HG03457 (cell line): ENCODE results near the gene RAPGEFL1.
"Not testable (repeated sequence)": the region's sequence is repeated elsewhere in the genome, so short reads cannot be mapped to it uniquely, and the experiment has no call there.

ENCODE experiments used
- ATAC-seq: cut with Tn5 transposase; IDR thresholded peaks from one replicate; pipeline ENCODE4 v1.9.1; 2021; ENCODE audit warnings: moderate number of reproducible peaks; ENCODE audit not compliant: unreplicated experiment

The RAPGEFL1 gene

GRCh38 chr17:40173091-40173777 lies 4.0 kb upstream of the RAPGEFL1 start:
- no peak for ATAC-seq

GRCh38 chr17:40173778-40174135 lies 3.5 kb upstream of the RAPGEFL1 start:
- ATAC-seq: no peak

DNA sequence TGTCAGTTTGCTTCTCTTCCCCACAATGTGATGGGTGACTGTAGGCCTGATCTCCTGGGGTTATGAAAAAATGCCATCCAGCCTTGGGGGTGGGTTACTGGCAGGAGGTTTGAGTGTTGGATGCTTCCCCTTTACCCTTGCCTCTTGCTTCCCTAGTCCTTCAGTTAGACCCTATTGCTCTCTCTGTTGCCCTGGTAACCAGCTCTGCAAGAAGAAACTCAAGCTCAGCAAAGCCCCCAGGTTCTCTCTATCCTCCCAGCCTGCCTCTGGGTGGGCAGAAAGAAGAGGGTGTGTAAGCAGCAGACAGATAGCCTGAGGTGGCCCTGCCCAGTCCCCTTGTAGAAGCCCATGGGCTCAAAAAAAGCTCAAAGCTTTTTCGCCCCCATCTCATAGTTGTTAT lies 2.8 kb upstream of the RAPGEFL1 start:
- ATAC-seq: no peak

DNA sequence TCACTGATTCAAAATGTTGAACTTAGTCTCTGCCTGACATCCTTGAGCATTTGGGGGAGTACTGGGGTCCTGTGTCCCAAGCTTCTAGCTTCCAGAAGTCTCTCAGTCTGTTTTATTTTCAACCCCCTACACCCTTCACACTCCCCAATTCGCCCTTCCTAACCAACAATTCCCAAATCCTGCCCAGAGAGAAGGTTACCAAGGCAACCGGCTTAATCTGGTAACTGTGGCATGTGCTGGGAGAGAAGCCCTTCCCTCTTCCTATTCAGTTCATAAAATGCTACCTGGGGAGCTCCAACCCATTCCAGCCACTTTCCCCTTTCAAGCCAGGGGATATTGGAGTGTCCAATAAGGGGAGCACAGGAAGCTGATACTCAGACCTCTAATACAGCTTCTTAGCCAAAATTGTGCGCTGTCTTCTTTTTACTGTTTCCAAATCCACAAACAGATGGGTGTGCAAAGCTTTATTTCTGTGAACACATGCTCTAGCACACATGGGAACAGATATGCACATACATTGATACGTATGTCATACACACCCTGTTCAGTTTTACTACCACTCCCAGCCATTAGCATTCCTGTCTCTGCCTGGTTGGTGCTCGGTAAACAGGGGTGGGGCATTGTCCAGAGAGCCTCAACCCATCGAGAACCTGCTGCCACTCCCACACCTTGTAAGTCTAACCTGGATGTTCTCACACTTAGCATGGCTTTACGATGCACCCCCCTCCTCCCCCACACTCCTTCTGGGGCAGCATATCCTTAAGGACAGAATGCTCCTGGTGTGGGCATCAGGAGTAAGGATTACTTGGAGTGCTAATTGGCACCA lies 1.1 kb upstream of the RAPGEFL1 start:
- no peak for ATAC-seq

DNA sequence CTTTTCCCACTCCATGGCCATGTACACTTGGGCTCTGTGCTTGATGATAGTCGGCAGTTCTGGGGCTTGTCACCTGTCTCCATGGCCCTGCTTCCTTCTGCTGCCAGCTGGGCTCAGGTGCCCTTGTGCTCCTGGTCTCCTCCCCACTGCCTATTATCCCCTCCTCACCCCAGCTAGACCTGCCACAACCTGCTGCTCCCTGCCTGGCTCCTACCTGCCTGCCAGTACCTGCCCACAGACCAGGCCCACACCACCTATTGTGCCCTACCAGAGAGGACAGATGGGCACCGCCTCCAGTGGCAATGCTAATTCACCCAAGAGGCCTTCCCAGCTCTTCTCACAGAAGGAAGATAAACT lies 538 bp upstream of the RAPGEFL1 start:
- no peak for ATAC-seq

GRCh38 chr17:40178021-40178601 lies 841 bp downstream of the RAPGEFL1 start:
- no peak for ATAC-seq

GRCh38 chr17:40178660-40179059 lies 1.4 kb downstream of the RAPGEFL1 start:
- no peak for ATAC-seq

DNA sequence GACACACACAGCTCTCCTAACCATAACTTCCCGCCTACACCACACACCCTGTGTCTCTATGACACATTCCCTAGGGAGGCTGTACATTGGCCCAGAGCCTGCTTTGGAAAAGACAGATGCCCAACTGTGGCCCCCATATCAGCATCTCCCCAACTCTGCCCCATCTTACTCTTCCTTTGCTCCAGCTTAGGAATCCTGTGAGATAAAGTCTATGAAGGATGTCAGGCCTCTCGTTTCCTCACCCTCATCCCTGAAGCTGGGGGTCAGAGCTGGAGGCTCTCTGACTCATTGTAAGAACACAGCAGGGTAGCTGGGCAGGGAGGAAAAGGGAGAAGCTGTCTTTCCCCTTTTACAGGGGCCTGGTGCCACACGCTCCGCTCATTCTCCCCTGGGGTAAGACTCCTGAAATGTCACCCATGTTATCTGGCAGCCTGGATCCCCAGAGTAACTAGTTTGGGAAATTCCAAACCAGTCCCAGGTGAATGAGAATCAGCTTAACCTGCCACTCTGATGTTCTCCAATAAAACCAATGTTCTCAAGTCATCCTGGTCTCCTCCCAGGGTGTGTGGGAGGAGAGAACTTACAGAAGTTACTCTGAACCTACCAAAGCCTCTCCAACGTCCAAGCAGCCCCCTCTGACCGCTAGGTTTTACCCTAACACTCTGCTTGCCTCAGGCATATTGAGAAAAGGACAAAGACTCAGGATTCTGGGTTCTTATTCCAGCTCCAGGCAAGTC lies 2.8 kb downstream of the RAPGEFL1 start:
- ATAC-seq: no peak

- ATAC-seq: no peak
Measured at GRCh38 chr17:40180694-40181093, 3.4 kb downstream of the RAPGEFL1 start.

DNA sequence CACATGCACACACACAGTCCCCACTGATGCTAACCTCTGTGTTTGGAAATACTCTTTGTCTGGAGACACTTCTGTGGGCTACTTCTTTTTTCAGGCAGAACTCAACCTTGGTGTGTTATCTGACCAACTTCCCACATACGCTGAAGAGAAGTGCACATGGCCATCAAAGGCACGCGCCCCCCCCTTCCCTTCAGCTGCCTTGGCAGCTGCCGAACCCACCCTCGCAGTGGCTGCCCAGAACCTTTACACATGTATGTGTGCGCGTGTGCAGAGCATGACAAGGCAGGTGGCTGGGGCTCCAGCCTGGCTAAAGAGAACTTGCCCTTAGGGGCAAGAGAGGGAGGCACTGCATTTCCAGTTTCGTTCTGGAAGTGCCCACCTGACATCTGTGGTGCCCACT lies 3.9 kb downstream of the RAPGEFL1 start:
- ATAC-seq: no peak

- ATAC-seq: no peak
Measured at GRCh38 chr17:40182606-40183005, 5.3 kb downstream of the RAPGEFL1 start.

- no peak for ATAC-seq
Measured at GRCh38 chr17:40187238-40187637, 10.0 kb downstream of the RAPGEFL1 start.

DNA sequence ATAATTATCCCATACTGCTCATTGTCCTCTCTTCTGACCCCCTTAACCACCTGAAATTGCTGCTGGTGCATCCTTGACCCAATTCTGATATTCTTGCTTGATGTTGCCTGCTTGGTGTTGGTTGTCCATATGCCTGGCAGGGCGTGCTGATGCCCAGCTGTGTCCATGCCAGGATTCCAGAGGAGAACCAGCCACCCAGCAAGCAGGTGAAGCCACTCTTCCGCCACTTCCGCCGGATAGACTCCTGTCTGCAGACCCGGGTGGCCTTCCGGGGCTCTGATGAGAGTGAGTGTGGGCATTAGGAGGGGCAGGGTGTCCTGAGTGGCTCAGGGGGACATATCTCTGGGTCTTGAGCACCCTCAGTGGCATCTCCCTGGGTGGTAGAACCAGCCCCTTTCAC lies 11.4 kb downstream of the RAPGEFL1 start:
- ATAC-seq: no peak

DNA sequence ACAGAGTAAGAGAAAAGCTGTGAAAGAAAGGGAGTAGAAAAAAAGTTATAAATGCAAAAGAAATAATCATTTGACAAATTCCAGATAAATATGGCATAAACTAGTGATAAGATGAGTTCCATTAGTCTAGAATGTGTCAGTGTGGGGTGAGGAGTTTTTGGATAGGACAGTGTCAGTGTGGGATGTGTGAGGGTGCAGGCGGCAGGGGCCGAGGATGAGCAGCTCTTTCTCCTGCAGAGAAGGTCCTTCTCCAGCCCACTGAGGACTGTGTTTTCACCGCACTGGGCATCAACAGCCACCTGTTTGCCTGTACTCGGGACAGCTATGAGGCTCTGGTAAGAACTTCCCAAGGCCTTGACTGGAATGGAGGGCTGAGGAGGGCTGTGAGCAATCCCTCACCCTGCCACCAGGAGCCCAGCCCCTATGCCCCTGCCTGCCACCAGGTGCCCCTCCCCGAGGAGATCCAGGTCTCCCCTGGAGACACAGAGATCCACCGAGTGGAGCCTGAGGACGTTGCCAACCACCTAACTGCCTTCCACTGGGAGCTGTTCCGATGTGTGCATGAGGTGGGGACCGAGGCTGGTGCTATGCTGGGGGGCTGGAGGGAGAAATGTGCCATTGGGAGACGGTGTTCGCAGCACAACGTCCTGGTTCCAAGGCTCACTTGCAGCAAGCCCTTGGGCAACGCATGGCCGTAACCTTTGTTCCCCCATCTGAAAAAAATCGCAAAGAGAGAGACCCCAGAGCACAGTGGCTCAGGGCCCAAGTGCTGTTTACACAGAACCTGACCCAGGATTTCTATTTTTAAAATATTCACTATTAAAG lies 13.1 kb downstream of the RAPGEFL1 start:
- no peak for ATAC-seq

DNA sequence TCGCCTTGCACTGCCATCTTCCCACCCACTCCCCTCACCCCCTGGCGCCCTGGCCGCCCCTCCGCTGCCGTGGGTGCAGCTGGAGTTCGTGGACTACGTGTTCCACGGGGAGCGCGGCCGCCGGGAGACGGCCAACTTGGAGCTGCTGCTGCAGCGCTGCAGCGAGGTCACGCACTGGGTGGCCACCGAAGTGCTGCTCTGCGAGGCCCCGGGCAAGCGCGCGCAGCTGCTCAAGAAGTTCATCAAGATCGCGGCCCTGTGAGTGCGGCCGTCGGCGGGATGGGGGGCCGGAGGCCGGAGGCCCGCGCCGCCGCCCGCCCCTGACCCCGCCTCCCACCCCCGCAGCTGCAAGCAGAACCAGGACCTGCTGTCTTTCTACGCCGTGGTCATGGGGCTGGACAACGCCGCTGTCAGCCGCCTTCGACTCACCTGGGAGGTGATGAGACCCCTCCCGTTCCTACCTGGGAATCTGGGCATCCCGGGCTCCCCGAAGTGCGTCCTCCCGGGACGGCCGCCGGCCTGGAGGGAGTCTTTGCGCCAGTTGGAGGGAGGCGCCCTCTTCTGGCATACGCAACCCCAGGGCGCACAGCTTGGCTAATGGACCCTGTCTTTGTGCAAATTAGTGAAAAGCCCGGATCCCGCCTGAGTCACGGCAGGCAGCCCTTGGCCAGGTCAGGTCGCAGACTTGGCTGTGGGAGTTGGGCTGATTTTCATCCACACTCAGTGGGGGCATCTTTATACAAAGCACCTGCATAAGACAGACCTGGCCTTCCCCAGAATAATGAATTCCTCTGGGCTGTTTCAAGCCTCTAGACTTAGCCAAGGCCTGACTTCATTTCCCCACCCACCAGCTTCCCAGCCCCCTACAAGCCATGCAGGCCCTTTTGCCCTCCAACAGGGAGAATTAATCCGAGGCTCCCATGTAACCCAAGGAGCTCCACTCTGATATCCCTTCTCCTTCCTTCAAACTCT lies 14.3 kb downstream of the RAPGEFL1 start:
- no peak for ATAC-seq

GRCh38 chr17:40192961-40193360 lies 15.7 kb downstream of the RAPGEFL1 start:
- no peak for ATAC-seq

GRCh38 chr17:40194821-40195220 lies 17.6 kb downstream of the RAPGEFL1 start:
- ATAC-seq: no peak

DNA sequence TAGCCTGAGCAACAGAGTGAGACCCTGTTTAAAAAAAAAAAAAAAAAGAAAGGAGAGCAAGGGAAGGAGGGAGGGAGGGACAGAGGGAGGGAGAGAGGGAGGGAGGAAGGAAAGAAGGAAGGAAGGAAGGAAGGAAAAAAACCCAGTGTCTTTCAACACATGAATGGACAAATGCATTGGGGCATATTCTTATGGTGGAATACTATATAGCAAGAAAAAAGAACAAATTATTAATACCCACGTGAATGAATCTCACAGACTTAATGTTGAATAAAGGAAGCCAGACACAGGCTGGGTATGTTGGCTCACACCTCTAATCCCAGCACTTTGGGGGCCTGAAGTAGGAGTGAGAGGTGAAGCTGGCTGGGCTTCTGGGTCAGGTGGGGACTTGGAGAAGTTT lies 20.3 kb downstream of the RAPGEFL1 start:
- no peak for ATAC-seq

GRCh38 chr17:40197965-40198456 lies 20.7 kb downstream of the RAPGEFL1 start:
- not testable (repeated sequence) for ATAC-seq
